Hypothalamus (tissue), 51 donors: ENCODE results near the gene SEMA3E.
"Not testable (repeated sequence)": the region's sequence is repeated elsewhere in the genome, so short reads cannot be mapped to it uniquely, and the experiment has no call there.

ENCODE experiments used
- DNase-seq, 51 donors: peaks; one replicate each; lab custom pipeline; 2025; lab: John Stamatoyannopoulos, UW

SEMA3E gene

DNA sequence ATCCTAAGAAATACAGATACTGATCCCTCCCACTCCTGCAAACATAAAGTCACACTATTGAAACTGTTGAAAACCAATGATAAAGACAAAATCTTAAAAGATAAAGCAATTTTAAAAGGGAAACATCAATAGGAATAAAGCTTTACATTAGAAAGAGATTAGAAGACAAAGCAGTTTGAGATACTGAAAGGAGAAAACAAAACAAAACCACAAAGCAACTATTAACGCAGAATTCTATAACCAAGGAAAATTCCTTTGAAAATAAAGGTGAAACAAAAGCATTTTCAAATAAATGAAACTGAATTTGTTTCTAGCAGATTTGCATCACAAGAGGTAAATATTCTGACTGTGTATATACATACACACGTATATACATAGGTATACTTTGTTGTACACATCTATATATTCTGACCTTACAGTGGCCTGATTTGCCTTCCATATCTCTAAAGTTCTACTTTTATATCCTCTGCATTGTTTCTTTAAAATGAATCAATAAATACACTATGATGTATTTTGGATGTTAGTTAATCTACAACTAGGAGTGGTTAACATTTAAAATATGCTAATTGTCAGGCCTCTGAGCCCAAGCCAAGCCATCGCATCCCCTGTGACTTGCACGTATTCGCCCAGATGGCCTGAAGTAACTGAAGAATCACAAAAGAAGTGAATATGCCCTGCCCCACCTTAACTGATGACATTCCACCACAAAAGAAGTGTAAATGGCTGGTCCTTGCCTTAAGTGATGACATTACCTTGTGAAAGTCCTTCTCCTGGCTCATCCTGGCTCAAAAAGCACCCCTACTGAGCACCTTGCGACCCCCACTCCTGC is 189.6 kb downstream of the SEMA3E start:
- DNase-seq = not testable (repeated sequence)

DNA sequence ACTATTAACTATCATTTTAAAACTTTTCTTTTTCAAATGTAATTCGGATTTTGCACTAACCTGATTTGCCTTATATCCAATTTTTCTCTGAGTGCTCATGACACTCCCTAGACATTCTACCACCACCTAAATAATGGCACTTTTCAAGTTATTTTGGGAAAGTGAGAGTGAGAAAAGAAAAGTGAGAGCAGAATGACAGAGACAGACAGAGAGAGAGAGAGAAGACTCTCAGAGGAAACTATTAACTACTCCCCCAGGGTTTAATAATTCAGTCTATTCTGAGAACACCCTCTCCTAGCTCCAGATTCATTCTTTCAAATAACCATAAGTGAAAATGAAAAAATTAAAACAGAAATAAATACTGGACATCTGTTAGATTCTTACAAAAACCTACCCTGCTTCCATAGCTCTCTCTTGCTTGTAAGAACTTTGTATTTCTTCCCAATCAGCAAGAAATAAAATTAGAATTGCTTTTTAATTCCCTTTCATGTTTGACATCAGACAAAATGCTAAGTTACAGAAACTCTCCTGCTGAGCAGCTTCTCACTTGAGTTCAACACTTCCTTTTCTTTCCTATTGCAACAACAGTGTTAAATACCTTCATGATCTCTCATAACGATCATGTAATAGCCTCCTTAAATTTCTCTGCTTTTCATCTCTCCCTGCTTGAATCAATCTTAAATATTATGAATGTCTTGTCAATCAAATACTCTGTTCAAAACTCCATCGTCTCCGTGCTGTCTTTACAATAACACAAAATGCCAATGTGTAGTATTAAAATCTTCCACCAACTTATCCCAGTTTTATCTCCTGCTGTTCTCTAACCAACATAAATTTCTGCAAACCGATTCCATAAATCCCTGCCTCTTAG is 191.7 kb downstream of the SEMA3E start:
- no peak for DNase-seq

DNA sequence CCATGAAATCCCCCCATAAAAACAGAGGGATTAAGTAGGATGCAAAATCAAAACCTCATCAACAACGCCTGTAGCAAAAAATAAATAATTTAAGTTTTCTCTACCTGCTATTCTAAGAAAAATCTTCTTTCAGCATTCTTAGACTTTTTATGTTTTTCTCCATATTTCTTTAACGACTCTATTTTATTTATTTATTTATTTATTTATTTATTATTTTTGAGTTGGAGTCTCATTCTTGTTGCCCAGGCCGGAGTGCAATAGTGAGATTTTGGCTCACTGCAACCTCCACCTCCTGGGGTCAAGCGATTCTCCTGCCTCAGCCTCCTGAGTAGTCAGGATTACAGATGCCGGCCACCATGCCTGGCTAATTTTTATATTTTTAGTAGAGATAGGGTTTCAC is 192.5 kb downstream of the SEMA3E start:
- DNase-seq = no peak

DNA sequence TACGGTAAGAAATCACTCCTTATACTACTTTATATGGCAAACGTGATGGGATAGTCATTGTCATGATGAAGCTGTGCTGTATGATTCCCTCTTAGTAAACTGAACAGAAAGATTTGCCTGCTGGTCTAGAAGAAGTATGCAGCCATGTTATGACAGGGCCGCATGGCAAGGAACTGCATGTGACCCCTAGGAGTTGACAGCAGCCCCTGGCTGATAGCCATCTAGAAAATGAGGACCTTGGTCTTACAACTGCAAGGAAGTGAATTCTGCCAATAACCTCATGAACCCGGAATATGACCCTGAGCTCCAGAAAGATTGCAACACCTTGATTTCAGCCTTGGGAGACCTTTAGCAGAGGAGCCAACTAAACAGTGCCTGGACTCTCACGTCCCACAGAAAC is 193.3 kb downstream of the SEMA3E start:
- no peak for DNase-seq

DNA sequence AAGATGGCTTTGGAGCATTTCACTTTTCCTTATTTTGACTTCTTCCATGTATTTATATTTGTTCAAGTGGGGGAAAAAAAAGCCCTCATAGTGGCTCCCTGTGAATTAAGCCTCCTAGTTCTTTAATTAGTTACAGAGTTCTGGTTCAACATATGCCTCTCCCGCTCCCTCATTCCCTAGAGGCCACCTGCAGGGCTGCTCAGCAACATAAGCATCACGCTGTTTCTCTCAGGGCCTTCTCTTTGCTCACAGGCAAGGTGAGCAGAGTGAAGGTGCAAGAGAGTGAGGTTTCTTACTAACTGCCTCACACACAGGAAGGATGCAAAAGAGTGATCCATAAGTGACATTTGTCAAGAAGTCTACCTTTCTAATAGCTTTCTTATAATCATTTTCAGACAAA is 196.7 kb downstream of the SEMA3E start:
- no peak for DNase-seq

DNA sequence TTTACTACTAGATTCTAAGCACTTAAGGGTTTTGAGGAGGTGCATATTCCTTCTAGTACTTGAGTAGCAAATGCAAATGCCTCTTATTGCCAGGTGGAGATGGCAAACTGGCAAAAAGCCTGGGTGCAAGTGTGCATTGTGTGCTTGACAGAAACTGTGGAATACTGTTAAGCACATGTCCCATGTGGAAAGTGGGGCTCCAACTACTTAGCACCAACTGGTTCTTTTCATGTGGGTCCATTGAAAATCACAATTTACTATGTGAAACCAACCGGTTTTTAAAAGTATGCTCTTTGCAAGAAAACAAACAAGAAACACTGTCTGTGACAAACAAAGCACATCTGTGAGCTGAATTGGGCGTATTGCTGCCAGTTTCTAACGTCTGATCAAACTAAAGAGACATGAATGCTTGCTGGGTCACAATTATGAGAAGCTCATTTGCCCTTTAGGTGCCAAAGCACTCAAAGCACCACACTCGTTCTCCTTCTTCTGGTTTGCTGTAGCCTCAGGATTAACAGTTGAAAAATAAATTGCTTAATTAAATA is 197.4 kb downstream of the SEMA3E start:
- no peak for DNase-seq

DNA sequence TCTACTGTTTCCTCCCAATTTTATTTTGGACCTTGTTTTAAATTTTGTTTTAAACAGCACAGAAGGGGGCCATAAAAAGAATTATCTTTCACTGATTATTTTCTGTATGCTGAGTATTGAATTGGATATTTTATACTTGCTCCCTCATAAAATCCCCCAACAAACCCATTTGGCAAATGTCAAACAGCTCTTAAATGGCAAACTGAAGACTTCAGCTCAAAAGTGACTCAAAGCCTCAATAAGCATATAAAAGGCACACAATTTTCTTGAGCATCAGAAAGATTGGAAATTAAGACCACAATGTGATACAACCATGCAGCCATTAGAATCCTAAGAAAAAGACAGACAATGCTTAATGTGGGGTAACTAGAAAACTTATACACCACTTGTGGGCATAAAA is 199.2 kb downstream of the SEMA3E start:
- DNase-seq = no peak

DNA sequence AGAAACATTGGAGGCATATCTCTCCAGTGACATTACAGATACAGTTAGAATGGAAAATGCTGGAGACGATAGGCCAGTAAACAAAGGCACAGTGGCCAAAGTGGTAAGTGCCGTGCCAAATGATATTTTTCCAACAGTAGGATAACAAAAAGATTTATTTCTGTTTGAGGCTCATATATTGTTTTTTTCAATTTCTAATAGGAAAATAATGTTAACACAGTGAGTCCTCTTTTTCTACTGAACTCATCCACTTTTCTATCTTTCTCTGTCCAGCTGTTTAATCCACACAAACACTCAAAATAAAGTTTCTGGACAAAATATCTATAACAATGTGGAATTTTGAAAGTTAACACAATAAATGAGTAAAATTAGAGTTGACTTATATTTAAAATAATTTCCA is 201.3 kb downstream of the SEMA3E start:
- DNase-seq = no peak

DNA sequence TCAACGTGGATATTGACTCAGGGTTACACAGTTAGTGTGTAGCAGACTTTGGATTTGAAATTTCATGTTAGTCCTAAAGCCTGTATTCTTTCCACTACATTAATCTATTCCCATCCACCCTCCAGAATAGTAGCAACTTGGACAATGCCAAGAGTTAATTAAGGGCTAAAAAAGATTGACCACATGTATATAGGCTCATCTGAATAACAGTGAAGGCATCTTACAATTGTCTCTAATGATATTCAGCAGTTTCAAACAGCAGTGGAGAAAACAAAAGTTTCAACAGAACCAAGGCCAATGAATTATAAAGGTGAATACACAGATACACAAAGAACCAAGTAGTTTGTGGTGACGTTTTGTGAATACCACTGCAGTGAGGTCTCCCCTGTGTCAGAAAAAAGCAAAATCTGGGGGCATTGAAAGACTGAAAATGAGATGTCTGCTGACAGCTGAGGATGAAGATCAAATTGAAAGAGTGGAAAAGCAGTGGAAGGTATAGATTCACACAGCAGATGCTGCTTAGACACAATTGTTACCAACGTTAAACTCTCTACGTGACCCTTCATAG is 202.8 kb downstream of the SEMA3E start:
- no peak for DNase-seq

DNA sequence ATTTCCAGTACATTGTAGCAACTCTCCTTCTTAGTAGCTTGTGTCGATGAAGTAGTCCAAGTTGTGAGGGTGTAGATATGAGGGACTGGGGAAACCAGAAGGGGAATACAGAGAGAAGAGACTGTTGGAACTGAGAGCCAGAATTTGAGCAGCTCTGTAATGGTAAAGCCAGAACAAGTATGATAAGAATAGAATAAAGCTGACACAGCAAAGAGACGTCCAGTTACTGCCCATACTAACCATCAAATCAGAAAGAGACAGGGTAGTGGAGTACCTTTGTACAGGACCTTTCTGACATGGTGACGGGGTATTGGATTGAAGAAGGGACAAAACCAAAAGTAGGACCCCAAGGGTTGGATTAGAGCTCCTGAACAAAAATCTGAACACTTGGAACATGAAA is 206.0 kb downstream of the SEMA3E start:
- no peak for DNase-seq

DNA sequence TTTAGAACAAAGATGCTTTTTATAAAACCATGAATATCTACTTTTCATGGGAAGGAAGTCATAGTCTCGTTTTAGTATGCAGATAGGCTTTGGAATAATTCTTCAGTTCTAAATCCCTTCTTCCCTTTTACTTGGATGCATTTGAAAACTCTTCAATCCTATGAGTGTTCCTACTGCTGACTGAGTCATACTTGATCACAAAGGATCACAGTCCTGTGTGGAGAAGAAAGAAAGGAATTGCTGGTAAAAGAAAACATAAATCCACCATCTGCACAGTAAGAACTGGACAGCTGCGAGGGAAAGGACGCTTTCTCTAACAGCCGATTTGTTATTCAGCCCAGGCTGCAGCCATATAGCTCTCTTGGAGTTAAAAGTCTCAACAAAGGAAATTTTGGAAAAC is 209.9 kb downstream of the SEMA3E start:
- DNase-seq = no peak

DNA sequence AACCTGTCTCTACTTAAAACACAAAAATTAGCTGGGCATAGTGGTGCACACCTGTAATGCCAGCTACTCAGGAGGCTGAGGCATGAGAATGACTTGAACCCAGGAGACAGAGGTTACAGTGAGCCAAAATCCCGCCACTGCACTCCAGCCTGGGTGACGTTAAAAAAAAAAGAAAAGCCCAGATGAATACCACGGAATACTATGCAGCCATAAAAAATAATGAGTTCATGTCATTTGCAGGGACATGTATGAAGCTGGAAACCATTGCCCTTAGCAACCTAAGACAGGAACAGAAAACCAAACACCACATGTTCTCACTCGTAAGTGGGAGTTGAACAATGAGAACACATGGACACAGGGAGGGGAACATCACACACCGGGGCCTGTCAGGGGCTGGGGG is 218.7 kb downstream of the SEMA3E start:
- not testable (repeated sequence) for DNase-seq

DNA sequence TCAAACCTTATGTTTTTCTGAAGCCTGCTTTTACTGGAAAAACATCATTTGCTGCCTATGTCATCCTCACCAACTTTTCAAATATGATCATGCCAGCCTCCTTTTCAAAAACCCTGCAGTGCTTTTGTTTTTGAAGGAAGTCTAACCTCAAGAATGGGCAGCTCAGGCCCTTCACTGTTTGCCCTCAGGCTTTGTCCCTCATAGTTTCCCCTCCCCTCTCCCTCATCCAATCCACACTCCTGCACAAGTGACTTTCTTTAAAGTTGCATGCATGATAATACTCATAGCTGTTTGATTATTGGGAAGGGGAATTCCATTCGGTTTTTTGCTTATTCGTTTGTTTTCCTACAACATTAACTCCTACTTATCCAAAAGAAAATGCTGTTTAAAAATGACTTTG is 219.4 kb downstream of the SEMA3E start:
- no peak for DNase-seq

DNA sequence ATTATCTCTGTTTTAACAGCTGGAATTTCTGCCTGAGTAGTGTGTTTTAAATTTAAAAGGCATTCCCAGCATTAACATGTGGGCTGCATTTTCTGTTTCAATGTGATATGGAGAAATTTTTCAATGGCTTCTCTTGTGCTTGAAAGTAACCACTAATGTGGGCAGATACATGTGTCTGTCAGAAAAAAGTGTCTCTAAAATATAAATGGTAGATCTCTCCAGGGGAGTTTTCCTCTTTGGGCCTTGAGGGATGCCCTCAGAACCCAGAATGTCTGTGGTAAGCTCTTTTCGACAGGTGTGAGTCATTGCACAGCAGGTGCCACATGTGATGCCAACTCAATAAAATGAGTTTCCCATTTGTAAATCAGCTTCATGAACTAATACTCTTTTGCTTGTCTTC is 221.1 kb downstream of the SEMA3E start:
- no peak for DNase-seq

DNA sequence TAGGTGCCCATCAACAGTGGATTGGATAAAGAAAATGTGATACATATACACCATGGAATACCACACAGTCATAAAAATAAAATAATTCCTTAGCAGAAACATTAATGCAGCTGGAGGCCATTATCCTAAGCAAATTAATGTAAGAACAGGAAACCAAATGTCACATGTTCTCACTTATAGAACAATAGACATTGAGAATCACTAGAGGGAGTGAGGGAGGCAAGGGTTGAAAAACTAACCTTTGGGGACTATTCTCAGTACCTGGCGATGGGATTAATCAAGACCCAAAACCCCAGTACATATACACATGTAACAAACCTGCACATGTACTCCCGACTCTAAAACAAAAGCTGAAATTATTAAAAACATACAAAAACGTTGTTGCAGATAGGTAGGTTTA is 222.6 kb downstream of the SEMA3E start:
- DNase-seq = no peak

DNA sequence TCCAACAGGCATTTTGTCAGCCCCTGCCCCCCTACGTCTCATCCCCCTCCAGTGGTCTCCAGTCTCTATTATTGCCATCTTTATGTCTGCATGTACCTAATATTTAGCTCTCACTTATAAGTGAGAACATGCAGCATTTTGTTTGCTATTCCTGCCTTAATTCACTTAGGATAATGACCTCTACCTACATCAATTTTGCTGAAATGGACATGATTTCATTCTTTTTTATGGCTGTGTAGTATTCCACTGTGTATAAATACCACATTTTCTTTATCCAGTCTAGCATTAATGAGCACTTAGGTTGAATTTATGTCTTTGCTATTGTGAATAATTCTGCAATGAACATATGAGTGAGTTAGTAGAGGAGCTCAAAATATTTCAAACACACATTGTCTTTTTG is 229.9 kb downstream of the SEMA3E start:
- DNase-seq = no peak

DNA sequence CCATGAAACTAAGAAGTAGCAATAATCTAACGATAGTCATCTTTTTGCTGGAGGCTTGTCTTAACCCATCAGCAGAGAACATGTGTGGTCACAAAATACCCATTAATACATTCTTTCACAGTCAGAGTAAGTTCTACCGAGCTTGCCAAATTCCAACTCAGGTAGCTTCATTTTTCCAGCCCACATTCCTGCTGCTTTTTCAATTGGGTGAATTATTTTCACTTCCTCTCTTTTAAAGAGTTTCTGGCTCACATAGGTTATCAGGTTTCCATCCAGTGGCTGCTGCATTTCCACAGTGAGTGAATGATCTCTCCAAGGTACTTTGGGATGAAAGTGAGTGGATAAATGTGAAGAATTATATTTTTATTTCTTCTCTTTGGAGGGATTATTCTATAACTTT is 233.1 kb downstream of the SEMA3E start:
- peak in 1 of 51 donors; percentile 1 for DNase-seq

DNA sequence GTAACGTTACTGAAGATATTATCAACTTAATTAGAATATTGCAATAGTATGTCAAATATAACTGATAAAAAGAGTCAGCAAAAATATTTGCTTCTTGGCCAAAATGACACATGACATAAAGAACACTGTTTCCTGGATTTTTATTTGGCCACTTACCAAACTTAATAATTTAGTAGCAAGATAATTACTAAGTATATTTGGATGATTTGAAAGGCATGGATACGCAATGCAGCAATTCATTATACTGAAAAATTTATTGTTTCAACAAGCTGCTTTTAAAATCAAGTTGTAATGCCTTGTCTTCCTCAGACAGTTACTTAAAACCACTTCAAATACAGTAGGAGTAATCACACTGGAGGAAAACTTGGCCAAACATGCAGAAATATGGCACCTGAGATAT is 234.0 kb downstream of the SEMA3E start:
- DNase-seq = no peak

DNA sequence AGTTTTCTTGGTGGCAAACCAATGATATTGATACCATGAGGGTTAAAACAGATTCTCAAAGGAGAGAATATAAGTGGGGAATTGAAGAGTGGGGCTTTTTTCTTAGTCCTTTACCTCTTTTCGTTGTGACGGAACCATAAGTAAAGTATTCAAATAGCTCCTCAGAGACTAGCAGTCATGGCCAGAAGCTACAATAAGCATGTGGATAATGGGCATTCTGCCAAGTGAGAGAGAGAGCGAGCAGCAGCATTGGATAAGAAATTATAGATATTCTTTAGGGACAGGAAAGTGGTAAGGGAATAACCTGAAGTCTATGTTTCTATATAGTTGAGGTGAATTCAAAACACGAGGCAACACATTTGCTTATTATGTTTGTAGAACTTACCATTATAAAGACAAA is 235.1 kb downstream of the SEMA3E start:
- peak in 1 of 51 donors; percentile 4 for DNase-seq

DNA sequence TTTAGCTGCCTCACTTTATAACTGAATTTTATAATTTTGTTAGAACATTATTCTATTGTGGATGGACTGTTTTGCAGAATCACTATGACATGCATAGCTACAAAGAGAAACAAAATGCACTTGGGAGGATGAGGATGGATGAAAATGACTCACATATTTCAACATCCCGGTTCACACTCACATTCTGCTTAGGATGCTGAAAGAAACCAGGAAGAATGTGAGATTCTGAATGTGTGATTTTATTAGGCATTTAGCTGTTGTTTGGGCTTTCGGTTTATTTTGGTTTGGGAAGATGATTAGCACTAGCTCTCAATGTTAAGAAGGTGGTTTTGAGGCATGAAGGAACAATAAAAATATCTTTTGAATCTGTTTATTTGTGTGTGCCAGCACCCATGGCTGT is 235.5 kb downstream of the SEMA3E start:
- DNase-seq = peak in 1 of 51 donors; percentile 3

DNA sequence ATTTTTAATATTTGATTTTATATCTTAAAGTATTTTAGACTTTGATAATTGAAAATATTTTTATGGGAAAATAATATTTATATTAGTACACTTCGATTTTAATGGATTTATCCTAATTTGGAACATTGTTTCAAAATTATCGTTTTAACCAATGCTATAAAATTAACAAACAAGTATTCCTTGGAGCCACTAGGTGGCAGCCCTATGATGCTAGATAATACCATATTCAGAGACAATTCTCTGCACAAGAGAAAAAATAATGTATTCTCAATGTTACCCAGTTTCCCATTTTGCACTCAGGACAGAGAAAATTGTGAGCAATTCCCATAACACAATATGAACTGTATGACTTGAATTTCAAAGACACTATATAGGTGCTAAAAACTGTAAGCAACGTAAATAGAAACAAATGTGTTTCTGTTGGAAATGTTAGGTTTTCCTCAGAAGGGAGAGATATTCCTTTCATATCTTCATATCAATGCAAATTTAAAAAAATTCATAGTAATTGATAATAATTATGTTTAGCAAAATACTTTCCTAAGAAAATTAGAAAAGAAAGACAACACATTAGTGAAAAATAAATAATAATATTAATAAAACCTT is 237.8 kb downstream of the SEMA3E start:
- DNase-seq = peak in 9 of 51 donors; percentile 0 to 29 (median 9)
